SK-N-SH (cell line): ENCODE data around the gene NLGN3. TPM values are rescaled to one million over a fixed set of nuclear protein-coding genes. Genes with fewer than 3 reads are reported as not detected.

Experiments used
- CTCF ChIA-PET: fragments of 300-600, 350-600 bp; formaldehyde crosslinking; extraction: SDS; loops from one replicate; lab custom pipeline; 2021; lab: Yijun Ruan, JAX
- POLR2A ChIA-PET: fragments of 350-600 bp; sonication (Branson Sonifier 250); formaldehyde crosslinking; extraction: SDS; loops from one replicate; lab custom pipeline; 2020; ENCODE audit warnings: antibody characterized with exemption, inconsistent platforms; lab: Yijun Ruan, JAX
- DNase-seq: peaks from one replicate; pipeline ENCODE4 v3.0.0; 2012
- H2AFZ ChIP-seq: fragments of 200-600 bp; sonication (generic); 2 replicates; pipeline ENCODE4 v1.8.1; 2016; ENCODE audit warnings: antibody characterized with exemption, mild to moderate bottlenecking, low read depth
- H3F3A ChIP-seq: fragments of 200-600 bp; sonication (generic); replicated peaks from 2 replicates; pipeline ENCODE3; 2016; ENCODE audit warnings: antibody characterized with exemption, mild to moderate bottlenecking; ENCODE audit not compliant: insufficient read depth
- H3K27ac ChIP-seq, 2 experiments: fragments of 200-500 bp in 1 of 2; fragments of 200-600 bp in 1 of 2; sonication (Bioruptor generic) in 1 of 2; sonication (generic), shearing (Covaris generic) in 1 of 2; 2 replicates each; pipeline versions ENCODE4 v1.5.1 to v1.6.1; 2014 to 2016; ENCODE audit warnings: low read depth in 2 of 2, inconsistent platforms in 1 of 2, low read length in 1 of 2, mild to moderate bottlenecking in 1 of 2, mixed read lengths in 1 of 2
- H3K27me3 ChIP-seq: fragments of 200-600 bp; sonication (generic), shearing (Covaris generic); 2 replicates; pipeline ENCODE4 v1.6.1; 2016; ENCODE audit warnings: mixed run types; ENCODE audit not compliant: insufficient read depth
- H3K36me3 ChIP-seq, 2 experiments: fragments of 200-500 bp in 1 of 2; fragments of 200-600 bp in 1 of 2; sonication (Bioruptor generic) in 1 of 2; sonication (generic) in 1 of 2; replicated peaks in 1 of 2; 2 replicates each; pipeline versions ENCODE3 to v1.5.1; 2014 to 2016; ENCODE audit warnings: low read length in 1 of 2, mild to moderate bottlenecking in 1 of 2; ENCODE audit not compliant: insufficient read depth in 2 of 2, control insufficient read depth in 1 of 2
- H3K4me1 ChIP-seq, 2 experiments: fragments of 200-500 bp in 1 of 2; fragments of 200-600 bp in 1 of 2; sonication (Bioruptor generic) in 1 of 2; sonication (generic), shearing (Covaris generic) in 1 of 2; 2 replicates each; pipeline versions ENCODE4 v1.5.1 to v1.6.1; 2014 to 2016; ENCODE audit warnings: low read depth in 1 of 2, low read length in 1 of 2, mixed run types in 1 of 2; ENCODE audit not compliant: insufficient read depth in 2 of 2, control insufficient read depth in 1 of 2
- H3K4me2 ChIP-seq: fragments of 200-600 bp; sonication (generic), shearing (Covaris generic); 2 replicates; pipeline ENCODE4 v1.6.1; 2017; ENCODE audit warnings: mixed run types
- H3K4me3 ChIP-seq, 2 experiments: fragments of 200-500 bp in 1 of 2; fragments of 200-600 bp in 1 of 2; sonication (Bioruptor generic) in 1 of 2; sonication (generic), shearing (Covaris generic) in 1 of 2; 2 replicates each; pipeline versions ENCODE4 v1.5.1 to v1.8.1; 2014 to 2016; ENCODE audit warnings: low read depth in 2 of 2, inconsistent platforms in 1 of 2, low read length in 1 of 2, mild to moderate bottlenecking in 1 of 2, mixed read lengths in 1 of 2, moderate library complexity in 1 of 2
- H3K79me2 ChIP-seq: fragments of 200-600 bp; sonication (generic); 2 replicates; pipeline ENCODE4 v1.8.1; 2017; ENCODE audit warnings: mild to moderate bottlenecking; ENCODE audit not compliant: insufficient read depth
- H3K9ac ChIP-seq: fragments of 200-600 bp; sonication (generic); 2 replicates; pipeline ENCODE4 v1.6.1; 2017; ENCODE audit warnings: mixed run types
- H3K9me2 ChIP-seq: fragments of 200-600 bp; sonication (generic); 2 replicates; pipeline ENCODE4 v1.6.1; 2017; ENCODE audit warnings: mixed run types
- H3K9me3 ChIP-seq: fragments of 200-600 bp; sonication (generic); 2 replicates; pipeline ENCODE4 v1.6.1; 2017; ENCODE audit warnings: mixed run types, mild to moderate bottlenecking, moderate library complexity
- H4K20me1 ChIP-seq: fragments of 200-600 bp; sonication (generic); 2 replicates; pipeline ENCODE4 v1.6.1; 2017; ENCODE audit warnings: mild to moderate bottlenecking, mixed run types; ENCODE audit not compliant: insufficient read depth
- CHD2 ChIP-seq: fragments of 150-350 bp; IDR thresholded peaks from 2 replicates; pipeline ENCODE4 v1.6.1; 2018; ENCODE audit warnings: low read length; ENCODE audit not compliant: partially characterized antibody
- CTCF ChIP-seq: fragments of 200-600 bp; sonication (generic); IDR thresholded peaks from 2 replicates; pipeline ENCODE4 v1.6.1; 2017; ENCODE audit warnings: antibody characterized with exemption, mild to moderate bottlenecking, moderate library complexity
- ELF1 ChIP-seq: IDR thresholded peaks from 2 replicates; pipeline ENCODE4 v1.4.0; 2012
- EP300 ChIP-seq, 2 experiments: IDR thresholded peaks; 2 replicates each; pipeline versions ENCODE4 v1.4.0 to v1.6.1; 2012; ENCODE audit warnings: borderline replicate concordance in 1 of 2, low read depth in 1 of 2, low read length in 1 of 2
- FOSL2 ChIP-seq: IDR thresholded peaks from 2 replicates; pipeline ENCODE4 v1.4.0; 2012; ENCODE audit warnings: low read depth, mild to moderate bottlenecking, moderate library complexity, borderline replicate concordance
- FOXJ3 ChIP-seq: sonication (generic); formaldehyde crosslinking; IDR thresholded peaks from 2 replicates; pipeline ENCODE4 v1.5.1; 2020; ENCODE audit warnings: mild to moderate bottlenecking, missing genetic modification reagents
- IRF3 ChIP-seq: fragments of 150-350 bp; IDR thresholded peaks from 2 replicates; pipeline ENCODE4 v1.6.1; 2016; ENCODE audit warnings: mild to moderate bottlenecking, low read depth, low read length
- JUND ChIP-seq: IDR thresholded peaks from 2 replicates; pipeline ENCODE4 v1.4.0; 2012
- MEF2A ChIP-seq: IDR thresholded peaks from 2 replicates; pipeline ENCODE4 v1.4.0; 2012; ENCODE audit warnings: low read depth, borderline replicate concordance
- MXI1 ChIP-seq: IDR thresholded peaks from 2 replicates; pipeline ENCODE4 v1.6.1; 2012; ENCODE audit warnings: mild to moderate bottlenecking, low read depth, low read length, improper control_type of control experiment
- RAD21 ChIP-seq: IDR thresholded peaks from 2 replicates; pipeline ENCODE4 v1.6.1; 2012; ENCODE audit warnings: mild to moderate bottlenecking, low read length
- RCOR1 ChIP-seq: fragments of 150-350 bp; IDR thresholded peaks from 2 replicates; pipeline ENCODE4 v1.6.1; 2017; ENCODE audit warnings: antibody characterized with exemption, low read length
- SMC3 ChIP-seq: IDR thresholded peaks from 2 replicates; pipeline ENCODE4 v1.6.1; 2012; ENCODE audit warnings: low read depth, low read length, improper control_type of control experiment
- WGBS: methylation state at CpG from one replicate; pipeline ENCODE4 v1.1.6; 2017; ENCODE audit warnings: low lambda C conversion rate; 5-methylcytosine and 5-hydroxymethylcytosine counted together
- polyA plus RNA-seq, 3 experiments: library from polyadenylated mRNA; depleted of rRNA; stranded (reverse); fragments of >200 nt; gene quantifications; 2 replicates each; pipeline ENCODE4 v1.2.3, GENCODE V29; 2012
- TF ChIP-seq, protein P1 (sequence below): IDR thresholded peaks from 2 replicates; pipeline ENCODE4 v1.4.0; 2012; ENCODE audit warnings: low read depth
- TF ChIP-seq, protein P2 (sequence below): IDR thresholded peaks from 2 replicates; pipeline ENCODE4 v1.4.0; 2012; ENCODE audit warnings: low read depth, borderline replicate concordance

The NLGN3 gene
- polyA plus RNA-seq (2012; rRNA removed): 4.4 and 5.3 TPM in 2 replicates
- polyA plus RNA-seq (2012; cell fraction: cytosol; rRNA removed): 3.0 and 4.7 TPM in 2 replicates
- polyA plus RNA-seq (2012; cell fraction: nucleus; rRNA removed): 3.5 and 4.7 TPM in 2 replicates

DNA sequence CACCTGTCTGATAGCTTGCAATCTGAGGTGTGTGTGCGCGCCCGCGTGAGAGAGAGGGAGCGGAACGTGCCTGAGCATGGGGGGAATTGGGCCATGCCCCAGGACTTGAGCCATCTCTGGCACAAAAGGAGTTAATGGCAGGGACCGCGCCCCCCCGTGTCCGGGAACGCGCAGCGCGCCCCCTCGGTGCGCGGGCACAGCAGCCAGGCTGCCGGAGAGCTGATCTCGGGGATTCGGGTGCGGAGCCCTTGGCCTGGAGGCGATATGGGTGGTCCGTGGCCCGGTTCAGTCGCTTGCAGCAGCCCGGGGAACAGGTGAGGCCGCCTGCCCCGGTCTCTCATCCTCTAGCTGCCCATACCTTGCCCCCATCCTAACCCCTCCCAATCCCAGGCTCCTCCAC, at the start of gene NLGN3:
TSS of gene NLGN3 (plus strand) at position 191 of the 400 bp plus-strand sequence. CDS start 2,909 bp downstream, outside the sequence.
- Histone ChIP-seq H3K9ac (no peak within 1 kb of the TSS), H3F3A (peaks cover 10% of the 10 kb centered on the region), H2AFZ (no peak within 1 kb of the TSS), H3K27ac (no peak within 1 kb of the TSS; a peak in 1 of 4 replicates), H3K4me2 (peak within 1 kb of the TSS; percentile 24), H3K9me3 (no peaks in the 10 kb centered on the region), H3K79me2 (no peaks in the 10 kb centered on the region), H3K4me3 (peak within 1 kb of the TSS; percentile 32 to 52; a peak in 3 of 4 replicates), H4K20me1 (no peaks in the 10 kb centered on the region), H3K4me1 (peaks cover 0 to 4% of the 10 kb centered on the region in 2 experiments; a peak in 1 of 4 replicates), H3K36me3 (peaks cover 0 to 4% of the 10 kb centered on the region in 2 experiments)
- CTCF ChIA-PET: no interaction called here
- WGBS: 48% methylated on average over 14 of the region's 28 CpGs
- TF ChIP-seq SMC3 (no peak), MXI1 (no peak), MEF2A (no peak), RCOR1 (no peak), RAD21 (no peak), FOXJ3 (CRISPR knock-in tag) (no peak), EP300 (IDR thresholded peaks at IDR 0.05; ENCODE audit: borderline replicate concordance in 1 of 2, low read depth in 1 of 2, low read length in 1 of 2) (no peak), JUND (no peak), CHD2 (no peak), FOSL2 (no peak), IRF3 (no peak), ELF1 (no peak), CTCF (no peak)
- TF ChIP-seq, protein P1, sequence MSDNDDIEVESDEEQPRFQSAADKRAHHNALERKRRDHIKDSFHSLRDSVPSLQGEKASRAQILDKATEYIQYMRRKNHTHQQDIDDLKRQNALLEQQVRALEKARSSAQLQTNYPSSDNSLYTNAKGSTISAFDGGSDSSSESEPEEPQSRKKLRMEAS: no peak
- TF ChIP-seq, protein P2, sequence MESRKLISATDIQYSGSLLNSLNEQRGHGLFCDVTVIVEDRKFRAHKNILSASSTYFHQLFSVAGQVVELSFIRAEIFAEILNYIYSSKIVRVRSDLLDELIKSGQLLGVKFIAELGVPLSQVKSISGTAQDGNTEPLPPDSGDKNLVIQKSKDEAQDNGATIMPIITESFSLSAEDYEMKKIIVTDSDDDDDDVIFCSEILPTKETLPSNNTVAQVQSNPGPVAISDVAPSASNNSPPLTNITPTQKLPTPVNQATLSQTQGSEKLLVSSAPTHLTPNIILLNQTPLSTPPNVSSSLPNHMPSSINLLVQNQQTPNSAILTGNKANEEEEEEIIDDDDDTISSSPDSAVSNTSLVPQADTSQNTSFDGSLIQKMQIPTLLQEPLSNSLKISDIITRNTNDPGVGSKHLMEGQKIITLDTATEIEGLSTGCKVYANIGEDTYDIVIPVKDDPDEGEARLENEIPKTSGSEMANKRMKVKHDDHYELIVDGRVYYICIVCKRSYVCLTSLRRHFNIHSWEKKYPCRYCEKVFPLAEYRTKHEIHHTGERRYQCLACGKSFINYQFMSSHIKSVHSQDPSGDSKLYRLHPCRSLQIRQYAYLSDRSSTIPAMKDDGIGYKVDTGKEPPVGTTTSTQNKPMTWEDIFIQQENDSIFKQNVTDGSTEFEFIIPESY: no peak
- TF ChIP-seq, all 33 proteins: peak for 0
- H3K27me3 ChIP-seq: peaks cover 5% of the 10 kb centered on the region; the same call in 1 of the 2 replicates
- H3K9me2 ChIP-seq: no peaks in the 10 kb centered on the region
- POLR2A ChIA-PET: no interaction called here
- DNase-seq: peak; percentile 73
